ENCODE measurements around the gene KCNC1. TPM values are rescaled to one million over a fixed set of nuclear protein-coding genes. Genes with fewer than 3 reads are reported as not detected.

The KCNC1 gene
- total and polyA plus RNA-seq, 4 experiments from 2014 or later: 0.23 TPM; not detected in 3

- no peak overlapping the region for H3K27ac ChIP-seq (ENCODE audit: low read depth, low read length)
- no peak for DNase-seq
- no peak overlapping the region for H3K4me3 ChIP-seq (ENCODE audit: low read length in 2 of 2)
- no peak overlapping the region for H3K4me3 Mint-ChIP-seq
- peaks cover 0 to 7% (median 0%) of the 10 kb centered on the region in 8 donors for H3K9me3 Mint-ChIP-seq
- H3K27me3 Mint-ChIP-seq: peaks cover 39 to 47% of the 10 kb centered on the region in 2 donors
- H3K9me3 ChIP-seq (ENCODE audit: control insufficient read depth in 1 of 2, low read length in 2 of 2): no peaks in the 10 kb centered on the region
- no peaks in the 10 kb centered on the region for H3K36me3 Mint-ChIP-seq
- peak overlapping the region in 1 of 7 donors; percentile 40 for H3K27ac Mint-ChIP-seq
- ChIA-PET POLR2A (ENCODE audit: partially characterized antibody) (no interaction called here), CTCF (ENCODE audit: partially characterized antibody) (interaction anchor here (1.0 to 4.9 kb wide), 4 partner anchors 9 to 247 kb away, joined by 3 to 75 read pairs (median 15); no protein-coding TSS in a partner anchor)
- no peaks in the 10 kb centered on the region for H3K36me3 ChIP-seq (ENCODE audit: insufficient read depth, low read length)
- peaks cover 1 to 8% (median 6%) of the 10 kb centered on the region in 4 donors for H3K4me1 Mint-ChIP-seq
- no peaks in the 10 kb centered on the region for H3K4me1 ChIP-seq (ENCODE audit: insufficient read depth, low read length)
- peaks cover 21% of the 10 kb centered on the region for H3K27me3 ChIP-seq (ENCODE audit: insufficient read depth, low read length)
- intact Hi-C loops (cut with micrococcal nuclease): no loop called here
Observed at GRCh38 chr11:17733261-17733660, 1.3 kb upstream of the KCNC1 start.

- H3K4me1 Mint-ChIP-seq: peaks cover 1 to 8% (median 6%) of the 10 kb centered on the region in 4 donors
- no peak overlapping the region for H3K4me3 ChIP-seq (ENCODE audit: low read length in 2 of 2)
- ChIA-PET POLR2A (ENCODE audit: partially characterized antibody) (no interaction called here), CTCF (ENCODE audit: partially characterized antibody) (no interaction called here)
- no peaks in the 10 kb centered on the region for H3K4me1 ChIP-seq (ENCODE audit: insufficient read depth, low read length)
- no peaks in the 10 kb centered on the region for H3K36me3 ChIP-seq (ENCODE audit: insufficient read depth, low read length)
- peak in 2 of 5 donors; percentile 11 to 12 for DNase-seq
- H3K27me3 Mint-ChIP-seq: peaks cover 38 to 39% of the 10 kb centered on the region in 2 donors
- H3K4me3 Mint-ChIP-seq: no peak overlapping the region
- H3K36me3 Mint-ChIP-seq: no peaks in the 10 kb centered on the region
- H3K27me3 ChIP-seq (ENCODE audit: insufficient read depth, low read length): peaks cover 21% of the 10 kb centered on the region
- no peaks in the 10 kb centered on the region for H3K9me3 ChIP-seq (ENCODE audit: control insufficient read depth in 1 of 2, low read length in 2 of 2)
- peaks cover 0 to 7% (median 0%) of the 10 kb centered on the region in 8 donors for H3K9me3 Mint-ChIP-seq
- H3K27ac Mint-ChIP-seq: no peak overlapping the region
- intact Hi-C loops (cut with micrococcal nuclease): no loop called here
- no peak overlapping the region for H3K27ac ChIP-seq (ENCODE audit: low read depth, low read length)
Observed at GRCh38 chr11:17734986-17735817, 621 bp downstream of the KCNC1 start.

GRCh38 chr11:17735818-17736578 lies 1.4 kb downstream of the KCNC1 start:
- POLR2A ChIA-PET (ENCODE audit: partially characterized antibody): no interaction called here
- intact Hi-C loops (cut with micrococcal nuclease): no loop called here
- no peaks in the 10 kb centered on the region for H3K36me3 ChIP-seq (ENCODE audit: insufficient read depth, low read length)
- no peak for DNase-seq
- no peak overlapping the region for H3K4me3 ChIP-seq (ENCODE audit: low read length in 2 of 2)
- H3K27me3 Mint-ChIP-seq: peaks cover 36 to 39% of the 10 kb centered on the region in 2 donors
- H3K36me3 Mint-ChIP-seq: no peaks in the 10 kb centered on the region
- peaks cover 1 to 8% (median 6%) of the 10 kb centered on the region in 4 donors for H3K4me1 Mint-ChIP-seq
- peaks cover 0 to 7% (median 0%) of the 10 kb centered on the region in 8 donors for H3K9me3 Mint-ChIP-seq
- H3K4me3 Mint-ChIP-seq: no peak overlapping the region
- no peaks in the 10 kb centered on the region for H3K4me1 ChIP-seq (ENCODE audit: insufficient read depth, low read length)
- H3K27ac Mint-ChIP-seq: no peak overlapping the region
- no peak overlapping the region for H3K27ac ChIP-seq (ENCODE audit: low read depth, low read length)
- H3K27me3 ChIP-seq (ENCODE audit: insufficient read depth, low read length): peaks cover 15% of the 10 kb centered on the region
- no peaks in the 10 kb centered on the region for H3K9me3 ChIP-seq (ENCODE audit: control insufficient read depth in 1 of 2, low read length in 2 of 2)
- CTCF ChIA-PET (ENCODE audit: partially characterized antibody): no interaction called here

- intact Hi-C loops (cut with micrococcal nuclease): no loop called here
- peak overlapping the region in 2 of 8 donors; percentile 0 to 40 for H3K4me3 Mint-ChIP-seq
- H3K27ac Mint-ChIP-seq: no peak overlapping the region
- no peaks in the 10 kb centered on the region for H3K36me3 ChIP-seq (ENCODE audit: insufficient read depth, low read length)
- H3K27ac ChIP-seq (ENCODE audit: low read depth, low read length): no peak overlapping the region
- H3K27me3 Mint-ChIP-seq: peaks cover 40 to 41% of the 10 kb centered on the region in 2 donors
- H3K4me1 ChIP-seq (ENCODE audit: insufficient read depth, low read length): no peaks in the 10 kb centered on the region
- no peaks in the 10 kb centered on the region for H3K36me3 Mint-ChIP-seq
- DNase-seq: no peak
- peaks cover 0 to 7% (median 0%) of the 10 kb centered on the region in 8 donors for H3K9me3 Mint-ChIP-seq
- peaks cover 1 to 8% (median 6%) of the 10 kb centered on the region in 4 donors for H3K4me1 Mint-ChIP-seq
- ChIA-PET CTCF (ENCODE audit: partially characterized antibody) (no interaction called here), POLR2A (ENCODE audit: partially characterized antibody) (no interaction called here)
- H3K27me3 ChIP-seq (ENCODE audit: insufficient read depth, low read length): peaks cover 13% of the 10 kb centered on the region
- no peak overlapping the region for H3K4me3 ChIP-seq (ENCODE audit: low read length in 2 of 2)
- H3K9me3 ChIP-seq (ENCODE audit: control insufficient read depth in 1 of 2, low read length in 2 of 2): no peaks in the 10 kb centered on the region
Observed at GRCh38 chr11:17736579-17736893, 2.0 kb downstream of the KCNC1 start.

- Mint-ChIP-seq H3K27ac (no peak overlapping the region), H3K27me3 (peaks cover 40 to 43% of the 10 kb centered on the region in 2 donors), H3K9me3 (peaks cover 0 to 7% (median 0%) of the 10 kb centered on the region in 8 donors), H3K4me3 (peak overlapping the region in 1 of 8 donors; percentile 40), H3K4me1 (peaks cover 1 to 8% (median 6%) of the 10 kb centered on the region in 4 donors), H3K36me3 (no peaks in the 10 kb centered on the region)
- Histone ChIP-seq H3K27me3 (ENCODE audit: insufficient read depth, low read length) (peaks cover 13% of the 10 kb centered on the region), H3K9me3 (ENCODE audit: control insufficient read depth in 1 of 2, low read length in 2 of 2) (no peaks in the 10 kb centered on the region), H3K36me3 (ENCODE audit: insufficient read depth, low read length) (no peaks in the 10 kb centered on the region), H3K4me1 (ENCODE audit: insufficient read depth, low read length) (no peaks in the 10 kb centered on the region), H3K27ac (ENCODE audit: low read depth, low read length) (no peak overlapping the region), H3K4me3 (ENCODE audit: low read length in 2 of 2) (no peak overlapping the region)
- DNase-seq: no peak
- ChIA-PET POLR2A (ENCODE audit: partially characterized antibody) (no interaction called here), CTCF (ENCODE audit: partially characterized antibody) (no interaction called here)
- intact Hi-C loops (cut with micrococcal nuclease): no loop called here
Observed at GRCh38 chr11:17736930-17737817, 2.6 kb downstream of the KCNC1 start.

GRCh38 chr11:17738151-17738973 lies 3.8 kb downstream of the KCNC1 start:
- ChIA-PET POLR2A (ENCODE audit: partially characterized antibody) (no interaction called here), CTCF (ENCODE audit: partially characterized antibody) (no interaction called here)
- Mint-ChIP-seq H3K4me1 (peaks cover 1 to 8% (median 6%) of the 10 kb centered on the region in 4 donors), H3K27ac (no peak overlapping the region), H3K9me3 (peaks cover 0 to 7% (median 0%) of the 10 kb centered on the region in 8 donors), H3K36me3 (no peaks in the 10 kb centered on the region), H3K4me3 (no peak overlapping the region), H3K27me3 (peaks cover 32 to 35% of the 10 kb centered on the region in 2 donors)
- H3K36me3 ChIP-seq (ENCODE audit: insufficient read depth, low read length): no peaks in the 10 kb centered on the region
- intact Hi-C loops (cut with micrococcal nuclease): no loop called here
- DNase-seq: no peak
- H3K27ac ChIP-seq (ENCODE audit: low read depth, low read length): no peak overlapping the region
- peaks cover 13% of the 10 kb centered on the region for H3K27me3 ChIP-seq (ENCODE audit: insufficient read depth, low read length)
- no peaks in the 10 kb centered on the region for H3K9me3 ChIP-seq (ENCODE audit: control insufficient read depth in 1 of 2, low read length in 2 of 2)
- no peaks in the 10 kb centered on the region for H3K4me1 ChIP-seq (ENCODE audit: insufficient read depth, low read length)
- H3K4me3 ChIP-seq (ENCODE audit: low read length in 2 of 2): no peak overlapping the region

All from CD4-positive, alpha-beta memory T cell (primary cell).